ENCODE results near the gene SRMS. TPM values are rescaled to one million over a fixed set of nuclear protein-coding genes. Genes with fewer than 3 reads are reported as not detected.

Gene SRMS
- total RNA-seq, 4 donors from 2014 or later = not detected

- Histone ChIP-seq H3K4me1 (peaks cover 0 to 10% of the 10 kb centered on the region in 2 donors), H3K27ac (no peak overlapping the region), H3K27me3 (peaks cover 9 to 20% of the 10 kb centered on the region in 2 donors), H3K9me3 (peaks cover 0 to 3% of the 10 kb centered on the region in 2 donors), H3K4me3 (no peak overlapping the region), H3K36me3 (no peaks in the 10 kb centered on the region)
- TF ChIP-seq POLR2A (IDR thresholded peaks at IDR 0.05) (no peak), CTCF (IDR thresholded peaks at IDR 0.05) (no peak)
- DNase-seq = no peak
- intact Hi-C loops (cut with DNase I; ENCODE audit: low total_unique reads) = no loop called here
These were observed 47.2 kb downstream of the SRMS start for GRCh38 chr20:63500151-63500901.

DNA sequence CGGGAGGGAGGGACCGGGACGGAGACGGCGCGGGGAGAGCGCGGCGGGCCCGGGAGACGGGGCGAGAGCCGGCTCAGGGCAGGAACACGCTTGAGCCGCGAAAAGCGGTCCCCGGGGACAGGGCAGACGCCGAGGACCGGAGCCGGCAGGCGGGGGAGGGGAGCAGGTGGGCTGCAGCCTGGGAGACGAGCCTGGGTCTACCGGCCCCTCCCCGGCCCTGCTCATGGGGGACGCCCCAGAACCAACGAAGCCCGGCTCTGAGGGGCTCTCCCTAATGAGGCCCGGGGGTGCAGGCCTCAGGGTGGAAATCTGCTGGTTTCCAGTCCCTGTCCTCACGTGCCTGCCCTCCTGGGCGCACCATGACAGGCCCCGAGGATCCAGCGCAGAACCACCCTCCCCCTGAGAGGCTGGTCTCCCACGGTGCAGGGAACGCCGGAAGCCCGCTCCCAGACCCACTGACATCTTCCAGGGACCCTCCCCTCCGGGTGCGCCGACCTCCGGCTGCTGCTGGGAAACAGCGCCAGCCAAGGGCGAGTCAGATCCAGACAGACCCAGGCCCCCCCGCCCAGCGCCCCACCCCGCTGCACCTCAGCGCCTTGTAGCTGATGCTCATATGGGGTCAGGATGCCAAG is 48.1 kb downstream of the SRMS start:
- Histone ChIP-seq H3K4me3 (peak overlapping the region in 1 of 2 donors; percentile 22), H3K27me3 (peaks cover 9 to 17% of the 10 kb centered on the region in 2 donors), H3K27ac (no peak overlapping the region), H3K4me1 (peaks cover 0 to 10% of the 10 kb centered on the region in 2 donors), H3K36me3 (no peaks in the 10 kb centered on the region), H3K9me3 (no peaks in the 10 kb centered on the region)
- no peak for DNase-seq
- intact Hi-C loops (cut with DNase I; ENCODE audit: low total_unique reads) = no loop called here
- TF ChIP-seq POLR2A (IDR thresholded peaks at IDR 0.05) (no peak), CTCF (IDR thresholded peaks at IDR 0.05) (no peak)

GRCh38 chr20:63498960-63499337 is 48.6 kb downstream of the SRMS start, which contains the start of gene EEF1A2:
EEF1A2 (minus strand) TSS chr20:63499083; CDS start chr20:63497763, 1,320 bp downstream.
- H3K27me3 ChIP-seq = peaks cover 9 to 17% of the 10 kb centered on the region in 2 donors
- intact Hi-C loops (cut with DNase I; ENCODE audit: low total_unique reads) = no loop called here
- no peak for DNase-seq
- H3K4me1 ChIP-seq = peaks cover 0 to 10% of the 10 kb centered on the region in 2 donors
- H3K36me3 ChIP-seq = no peaks in the 10 kb centered on the region
- H3K9me3 ChIP-seq = no peaks in the 10 kb centered on the region
- H3K4me3 ChIP-seq = peak within 1 kb of the TSS in 1 of 2 donors; percentile 22
- TF ChIP-seq CTCF (IDR thresholded peaks at IDR 0.05) (no peak), POLR2A (IDR thresholded peaks at IDR 0.05) (no peak)
- H3K27ac ChIP-seq = no peak within 1 kb of the TSS

- H3K4me1 ChIP-seq = peaks cover 0 to 10% of the 10 kb centered on the region in 2 donors
- H3K36me3 ChIP-seq = no peaks in the 10 kb centered on the region
- intact Hi-C loops (cut with DNase I; ENCODE audit: low total_unique reads) = no loop called here
- H3K27me3 ChIP-seq = peaks cover 9 to 17% of the 10 kb centered on the region in 2 donors
- no peak overlapping the region for H3K4me3 ChIP-seq
- H3K27ac ChIP-seq = no peak overlapping the region
- H3K9me3 ChIP-seq = no peaks in the 10 kb centered on the region
- TF ChIP-seq POLR2A (IDR thresholded peaks at IDR 0.05) = no peak
- no peak for TF ChIP-seq CTCF (IDR thresholded peaks at IDR 0.05)
- DNase-seq = no peak
These were observed 49.3 kb downstream of the SRMS start for GRCh38 chr20:63497946-63498935.
